Lower leg skin (tissue), 4 donors: ENCODE measurements around the gene SFT2D1. TPM values are rescaled to one million over a fixed set of nuclear protein-coding genes. Genes with fewer than 3 reads are reported as not detected.
A peak's percentile ranks its signal among the peaks of the same experiment; 100 is the strongest.

Experiments used
- DNase-seq, 2 donors: peaks; one replicate each; pipeline ENCODE4 v3.0.0-alpha.2; 2019; ENCODE audit warnings: low spot score in 2 of 2
- H3K4me3 ChIP-seq: fragments of 200-600 bp; sonication (generic); 2 replicates; pipeline ENCODE4 v1.5.1; 2017; ENCODE audit warnings: mild to moderate bottlenecking, low read depth; ENCODE audit not compliant: poor library complexity, severe bottlenecking
- CTCF ChIP-seq, 3 donors: fragments of 450-650 bp; IDR thresholded peaks; one replicate each; pipeline ENCODE4 v1.5.1; 2016; ENCODE audit warnings: antibody characterized with exemption in 3 of 3, mild to moderate bottlenecking in 3 of 3, moderate library complexity in 2 of 3
- POLR2A ChIP-seq, 2 donors: fragments of 450-650 bp; IDR thresholded peaks; one replicate each; pipeline ENCODE4 v1.6.1; 2016 to 2017; ENCODE audit warnings: antibody characterized with exemption in 2 of 2, mild to moderate bottlenecking in 1 of 2, moderate library complexity in 1 of 2
- WGBS, 2 donors: methylation state at CpG; one replicate each; pipeline ENCODE4 v1.1.5; 2018; 5-methylcytosine and 5-hydroxymethylcytosine counted together
- intact Hi-C: fragments of 100-400 bp; cut with DNase I; formaldehyde crosslinking; loops from one replicate; pipeline ENCODE4 v1.15.0; 2023; ENCODE audit warnings: low total_unique reads
- total RNA-seq, 4 donors: library from RNA; depleted of rRNA; stranded (reverse); fragments of >200 nt; gene quantifications; one replicate each; pipeline ENCODE4 v1.1.0, GENCODE V29; 2016

SFT2D1 gene
- total RNA-seq, 4 donors from 2014 or later = 23.6 to 42.9 (median 31.9) TPM

- TF ChIP-seq POLR2A (IDR thresholded peaks at IDR 0.05) (no peak), CTCF (IDR thresholded peaks at IDR 0.05) (no peak)
- DNase-seq = peak in 1 of 2 donors; percentile 42
- WGBS, 2 donors = 76 to 79% methylated on average over 10 of the region's 10 CpGs
- intact Hi-C loops = no loop called here
- no peak overlapping the region for H3K4me3 ChIP-seq
These were observed 46.1 kb downstream of the SFT2D1 start for GRCh38 chr6:166296035-166296883.

GRCh38 chr6:166293731-166294584 is 48.4 kb downstream of the SFT2D1 start:
- H3K4me3 ChIP-seq = no peak overlapping the region
- TF ChIP-seq POLR2A (IDR thresholded peaks at IDR 0.05) (no peak), CTCF (IDR thresholded peaks at IDR 0.05) (no peak)
- WGBS, 2 donors = 75 to 82% methylated on average over 12 of the region's 12 CpGs
- intact Hi-C loops = no loop called here
- DNase-seq = peak in 1 of 2 donors; percentile 76

- intact Hi-C loops = no loop called here
- no peak overlapping the region for H3K4me3 ChIP-seq
- DNase-seq = no peak
- TF ChIP-seq POLR2A (IDR thresholded peaks at IDR 0.05) = no peak
- TF ChIP-seq CTCF (IDR thresholded peaks at IDR 0.05) = no peak
- WGBS, 2 donors = 85 to 91% methylated on average over 14 of the region's 14 CpGs
These were observed 52.9 kb downstream of the SFT2D1 start for GRCh38 chr6:166289207-166290060.

DNA sequence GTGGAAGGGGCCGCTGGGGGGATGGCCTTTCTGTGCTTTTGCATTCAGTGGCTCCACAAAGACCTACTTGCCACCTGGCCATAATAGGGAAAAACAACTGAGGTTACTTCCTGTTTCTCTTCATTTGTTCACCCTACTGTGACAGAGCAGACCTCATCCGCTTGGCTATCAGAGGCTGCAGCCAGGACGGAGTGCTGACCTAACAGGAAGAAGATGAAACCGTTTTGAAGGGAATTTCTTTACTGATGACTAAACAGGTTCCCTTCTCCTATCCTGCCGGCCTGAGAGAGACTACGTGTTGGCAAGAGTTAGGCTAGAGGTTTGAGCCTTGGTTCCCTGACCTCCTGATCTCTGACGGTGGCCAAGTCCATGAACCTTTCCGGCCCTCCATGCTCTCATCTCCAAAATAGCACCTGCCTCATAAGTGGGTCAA is 55.5 kb downstream of the SFT2D1 start:
- intact Hi-C loops = no loop called here
- TF ChIP-seq CTCF (IDR thresholded peaks at IDR 0.05) (no peak), POLR2A (IDR thresholded peaks at IDR 0.05) (no peak)
- 55 to 71% methylated on average over 8 of the region's 8 CpGs for WGBS, 2 donors
- DNase-seq = no peak
- no peak overlapping the region for H3K4me3 ChIP-seq

DNA sequence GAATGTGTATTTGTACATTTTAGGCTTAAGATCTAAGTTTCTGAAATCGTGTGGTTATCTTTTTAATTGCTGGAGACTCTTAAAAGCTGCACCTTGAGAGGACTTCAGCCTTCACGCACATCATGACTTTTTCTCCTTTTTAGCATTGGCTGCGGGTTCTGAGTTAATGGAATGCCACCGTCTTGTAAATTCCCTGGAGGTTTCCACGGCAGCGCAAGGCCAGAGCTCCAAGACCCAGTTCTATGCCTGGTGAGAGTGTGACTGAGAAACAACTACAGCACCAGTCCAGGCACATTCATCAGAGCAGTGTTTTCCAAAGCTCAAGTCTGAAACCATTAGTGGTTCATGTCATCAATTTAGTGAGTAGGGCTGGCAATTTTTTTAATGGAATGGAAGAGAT is 57.1 kb downstream of the SFT2D1 start:
- whole genome bisulfite sequencing, 2 donors = 51 to 54% methylated on average over 6 of the region's 6 CpGs
- no peak for DNase-seq
- intact Hi-C loops = no loop called here
- TF ChIP-seq POLR2A (IDR thresholded peaks at IDR 0.05) (no peak), CTCF (IDR thresholded peaks at IDR 0.05) (no peak)
- no peak overlapping the region for H3K4me3 ChIP-seq
